Keratinocyte (primary cell): ENCODE results near the gene FRS2. TPM values are rescaled to one million over a fixed set of nuclear protein-coding genes. Genes with fewer than 3 reads are reported as not detected.

Experiments
- DNase-seq: peaks from one replicate; pipeline ENCODE4 v3.0.0-alpha.2; 2011; ENCODE audit warnings: low read depth, missing footprints, low spot score
- FAIRE-seq: peaks from 2 replicates; lab custom pipeline; 2011; peaks lifted over from hg19 to GRCh38; lab: Jason Lieb, UNC
- H2AFZ ChIP-seq: 2 replicates; pipeline ENCODE4 v1.6.0; 2012; ENCODE audit warnings: low read length, control low read depth, inconsistent platforms; ENCODE audit not compliant: control insufficient read depth
- H3K27ac ChIP-seq: 2 replicates; pipeline ENCODE4 v1.5.1; 2011; ENCODE audit warnings: low read length; ENCODE audit not compliant: control insufficient read depth, insufficient read depth
- H3K27me3 ChIP-seq: 3 replicates; pipeline ENCODE4 v1.6.0; 2011; ENCODE audit warnings: low read length; ENCODE audit not compliant: control insufficient read depth, insufficient read depth; ENCODE audit errors: extremely low read depth
- H3K36me3 ChIP-seq, 2 experiments: 2 replicates in 1 of 2; 3 replicates in 1 of 2; pipeline ENCODE4 v1.5.1; 2011; ENCODE audit warnings: low read length in 2 of 2, mild to moderate bottlenecking in 1 of 2; ENCODE audit not compliant: control insufficient read depth in 2 of 2, insufficient read depth in 2 of 2; ENCODE audit errors: extremely low read depth in 1 of 2
- H3K4me1 ChIP-seq: 3 replicates; pipeline ENCODE4 v1.5.1; 2011; ENCODE audit warnings: low read length; ENCODE audit not compliant: control insufficient read depth, insufficient read depth; ENCODE audit errors: extremely low read depth
- H3K4me2 ChIP-seq: 3 replicates; pipeline ENCODE4 v1.6.0; 2011; ENCODE audit warnings: low read depth, low read length; ENCODE audit not compliant: control insufficient read depth, insufficient read depth; ENCODE audit errors: extremely low read depth
- H3K4me3 ChIP-seq, 3 experiments: fragments of 200-600 bp in 1 of 3; sonication (generic) in 1 of 3; 2 replicates in 2 of 3; 3 replicates in 1 of 3; pipeline ENCODE4 v1.5.1; 2011 to 2016; ENCODE audit warnings: low read length in 3 of 3, mild to moderate bottlenecking in 3 of 3, control low read depth in 2 of 3, inconsistent platforms in 1 of 3, low read depth in 1 of 3, mixed read lengths in 1 of 3, mixed run types in 1 of 3, moderate library complexity in 1 of 3; ENCODE audit not compliant: control insufficient read depth in 2 of 3, insufficient read depth in 2 of 3; ENCODE audit errors: extremely low read depth in 1 of 3
- H3K79me2 ChIP-seq: 2 replicates; pipeline ENCODE4 v1.6.0; 2012; ENCODE audit warnings: low read length; ENCODE audit not compliant: control insufficient read depth, insufficient read depth
- H3K9ac ChIP-seq: 3 replicates; pipeline ENCODE4 v1.6.0; 2011; ENCODE audit warnings: low read length; ENCODE audit not compliant: control insufficient read depth, insufficient read depth; ENCODE audit errors: extremely low read depth
- H3K9me1 ChIP-seq: 3 replicates; pipeline ENCODE4 v1.6.0; 2011; ENCODE audit warnings: low read length; ENCODE audit not compliant: control insufficient read depth, insufficient read depth; ENCODE audit errors: extremely low read depth
- H3K9me3 ChIP-seq: 2 replicates; pipeline ENCODE4 v1.5.1; 2012; ENCODE audit warnings: low read depth, low read length; ENCODE audit not compliant: control insufficient read depth
- H4K20me1 ChIP-seq: 3 replicates; pipeline ENCODE4 v1.6.0; 2011; ENCODE audit warnings: low read length; ENCODE audit not compliant: control insufficient read depth, insufficient read depth; ENCODE audit errors: extremely low read depth
- EZH2 ChIP-seq: IDR thresholded peaks from one replicate; pipeline ENCODE4 v1.6.1; 2012; ENCODE audit warnings: inconsistent platforms, mild to moderate bottlenecking, low read length, moderate library complexity
- dilution Hi-C: fragments of 300-500 bp; cut with MboI; formaldehyde crosslinking; loops from one replicate; pipeline ENCODE4 v1.7.0; 2020; ENCODE audit warnings: low sequenced_read_pairs; ENCODE audit not compliant: extremely low pct_ligation_motif_present
- polyA plus RNA-seq, 5 experiments: library from polyadenylated mRNA; depleted of rRNA in 3 of 5; stranded (reverse) in 3 of 5; stranded (forward) in 1 of 5; unstranded in 1 of 5; fragments of >200 nt; gene quantifications; 1 replicate in 1 of 5; 2 replicates in 3 of 5; 3 replicates in 1 of 5; pipeline versions ENCODE4 v1.2.1 to v1.2.3, GENCODE V29; 2011 to 2012; ENCODE audit warnings: missing spikeins in 2 of 5, low read depth in 1 of 5, low replicate concordance in 1 of 5
- TF ChIP-seq, protein P1 (sequence below), 3 experiments: IDR thresholded peaks in 1 of 3; conservative IDR thresholded peaks in 1 of 3; optimal IDR thresholded peaks in 1 of 3; 2 replicates in 2 of 3; 3 replicates in 1 of 3; pipeline versions ENCODE3 to v1.5.1; 2011; ENCODE audit warnings: low read length in 3 of 3, mild to moderate bottlenecking in 3 of 3, moderate library complexity in 2 of 3, control low read depth in 1 of 3, inconsistent platforms in 1 of 3; ENCODE audit not compliant: insufficient read depth in 2 of 3; ENCODE audit errors: extremely low read depth in 1 of 3

The FRS2 gene
- polyA plus RNA-seq, 1 donor (not counting 4 experiments of a cell fraction or from before 2014, with no cell fraction given): 28.6 TPM

DNA sequence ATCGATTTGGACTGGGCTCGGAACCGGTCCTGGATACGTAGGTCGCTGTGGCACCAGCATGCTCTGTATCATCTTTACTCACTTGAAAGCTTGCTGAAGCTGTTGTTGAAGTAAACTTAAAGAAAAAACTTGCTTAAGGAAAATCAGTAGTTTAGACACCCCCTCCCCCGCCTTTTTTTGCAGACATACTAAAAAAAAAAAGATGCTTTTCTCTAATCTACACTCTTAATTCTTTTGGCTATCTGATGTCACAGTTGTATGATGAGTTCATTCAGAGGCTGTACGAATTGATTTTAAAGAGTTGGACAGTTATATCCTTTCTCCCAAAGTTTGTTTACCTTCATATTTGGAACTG is 865 bp downstream of the FRS2 start:
- DNase-seq: no peak
- H3K9me3 ChIP-seq: no peaks in the 10 kb centered on the region

DNA sequence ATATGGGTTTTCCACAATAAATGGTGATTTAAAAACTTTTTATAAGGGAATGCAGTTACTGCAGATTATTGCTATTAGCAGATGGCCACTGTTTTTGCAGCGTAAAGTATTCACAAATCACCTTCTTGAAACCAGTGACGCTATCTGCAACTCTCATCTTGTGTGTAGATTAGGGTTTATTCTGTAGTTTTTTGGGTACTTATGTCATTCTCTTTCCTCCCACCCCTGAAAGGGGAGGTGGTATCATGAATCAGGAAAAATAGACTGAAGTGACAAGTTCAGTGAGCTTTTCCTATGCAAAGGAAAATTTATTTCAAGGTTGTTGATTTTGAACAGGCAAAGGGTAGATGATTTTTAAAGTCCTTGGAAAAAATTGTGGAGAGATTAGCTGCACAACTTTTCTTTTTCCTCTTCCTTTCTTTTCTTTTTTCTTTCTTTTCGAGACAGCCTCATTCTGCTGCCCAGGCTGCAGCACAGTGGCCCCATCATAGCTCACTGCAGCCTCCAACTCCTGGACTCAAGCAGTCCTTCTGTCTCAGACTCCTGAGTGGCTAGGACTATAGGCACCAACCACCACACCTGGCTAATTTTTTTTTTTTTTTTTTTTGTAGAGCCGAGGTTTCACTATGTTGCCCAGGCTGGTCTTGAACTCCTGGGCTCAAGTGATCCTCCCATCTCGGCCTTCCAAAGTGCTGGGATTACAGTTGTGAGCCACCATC is 1.6 kb downstream of the FRS2 start:
- no peaks in the 10 kb centered on the region for H3K36me3 ChIP-seq
- H3K27ac ChIP-seq: no peak overlapping the region
- no peak overlapping the region for H2AFZ ChIP-seq
- no peak for FAIRE-seq
- peak overlapping the region in 2 of 3 experiments; percentile 92 to 96 for H3K4me3 ChIP-seq
- dilution Hi-C loops: no loop called here
- no peaks in the 10 kb centered on the region for H3K9me3 ChIP-seq
- no peaks in the 10 kb centered on the region for H4K20me1 ChIP-seq
- no peak for TF ChIP-seq EZH2
- TF ChIP-seq, protein P1, sequence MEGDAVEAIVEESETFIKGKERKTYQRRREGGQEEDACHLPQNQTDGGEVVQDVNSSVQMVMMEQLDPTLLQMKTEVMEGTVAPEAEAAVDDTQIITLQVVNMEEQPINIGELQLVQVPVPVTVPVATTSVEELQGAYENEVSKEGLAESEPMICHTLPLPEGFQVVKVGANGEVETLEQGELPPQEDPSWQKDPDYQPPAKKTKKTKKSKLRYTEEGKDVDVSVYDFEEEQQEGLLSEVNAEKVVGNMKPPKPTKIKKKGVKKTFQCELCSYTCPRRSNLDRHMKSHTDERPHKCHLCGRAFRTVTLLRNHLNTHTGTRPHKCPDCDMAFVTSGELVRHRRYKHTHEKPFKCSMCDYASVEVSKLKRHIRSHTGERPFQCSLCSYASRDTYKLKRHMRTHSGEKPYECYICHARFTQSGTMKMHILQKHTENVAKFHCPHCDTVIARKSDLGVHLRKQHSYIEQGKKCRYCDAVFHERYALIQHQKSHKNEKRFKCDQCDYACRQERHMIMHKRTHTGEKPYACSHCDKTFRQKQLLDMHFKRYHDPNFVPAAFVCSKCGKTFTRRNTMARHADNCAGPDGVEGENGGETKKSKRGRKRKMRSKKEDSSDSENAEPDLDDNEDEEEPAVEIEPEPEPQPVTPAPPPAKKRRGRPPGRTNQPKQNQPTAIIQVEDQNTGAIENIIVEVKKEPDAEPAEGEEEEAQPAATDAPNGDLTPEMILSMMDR (optimal IDR thresholded peaks at IDR 0.05 in 1 of 3, IDR thresholded peaks at IDR 0.05 in 1 of 3, conservative IDR thresholded peaks at IDR 0.05 in 1 of 3; ENCODE audit: extremely low read depth in 1 of 3, insufficient read depth in 2 of 3, low read length in 3 of 3): no peak
- peaks cover 2% of the 10 kb centered on the region for H3K9me1 ChIP-seq
- H3K4me1 ChIP-seq: peaks cover 25% of the 10 kb centered on the region
- H3K27me3 ChIP-seq: no peaks in the 10 kb centered on the region
- peak overlapping the region; percentile 95 for H3K9ac ChIP-seq
- peak overlapping the region; percentile 84 for H3K4me2 ChIP-seq
- H3K79me2 ChIP-seq: peaks cover 65% of the 10 kb centered on the region
- no peak for DNase-seq

More for the DNA sequence above, 865 bp downstream of the FRS2 start:
- peak overlapping the region; percentile 95 for H3K9ac ChIP-seq
- H3K79me2 ChIP-seq: peaks cover 58% of the 10 kb centered on the region
- H3K27me3 ChIP-seq: no peaks in the 10 kb centered on the region
- peak overlapping the region; percentile 88 to 96 (median 92) for H3K4me3 ChIP-seq
- peak overlapping the region; percentile 84 for H3K4me2 ChIP-seq
- H4K20me1 ChIP-seq: no peaks in the 10 kb centered on the region
- peak overlapping the region; percentile 92 for H3K27ac ChIP-seq
- peaks cover 2% of the 10 kb centered on the region for H3K9me1 ChIP-seq
- H2AFZ ChIP-seq: peak overlapping the region; percentile 92
- no peak for FAIRE-seq
- peaks cover 25% of the 10 kb centered on the region for H3K4me1 ChIP-seq
- no peaks in the 10 kb centered on the region for H3K36me3 ChIP-seq
- dilution Hi-C loops: no loop called here
- no peak for TF ChIP-seq EZH2
- TF ChIP-seq, protein P1 (optimal IDR thresholded peaks at IDR 0.05 in 1 of 3, IDR thresholded peaks at IDR 0.05 in 1 of 3, conservative IDR thresholded peaks at IDR 0.05 in 1 of 3; ENCODE audit: extremely low read depth in 1 of 3, insufficient read depth in 2 of 3, low read length in 3 of 3): no peak
